ENCODE data around the gene BRAF. TPM values are rescaled to one million over a fixed set of nuclear protein-coding genes. Genes with fewer than 3 reads are reported as not detected.

The BRAF gene
- total RNA-seq, 4 donors from 2014 or later: 33.1 to 56.0 (median 44.8) TPM

- Histone ChIP-seq H3K4me1 (peaks cover 0 to 30% (median 0%) of the 10 kb centered on the region in 3 donors), H3K27ac (no peak overlapping the region), H3K27me3 (no peaks in the 10 kb centered on the region), H3K4me3 (no peak overlapping the region), H3K9me3 (no peaks in the 10 kb centered on the region), H3K36me3 (no peaks in the 10 kb centered on the region)
- no peak for ATAC-seq
- WGBS, 2 donors (ENCODE audit: low coverage in 1 of 2): 17 to 50% methylated on average over 1 of the region's 1 CpG
- no peak for TF ChIP-seq POLR2A (IDR thresholded peaks at IDR 0.05)
- TF ChIP-seq POLR2AphosphoS5 (IDR thresholded peaks at IDR 0.05): no peak
- TF ChIP-seq EP300 (IDR thresholded peaks at IDR 0.05): no peak
- TF ChIP-seq CTCF (IDR thresholded peaks at IDR 0.05): no peak
Measured at GRCh38 chr7:140899883-140900282, 24.8 kb downstream of the BRAF start.

GRCh38 chr7:140898786-140899536, 25.8 kb downstream of the BRAF start:
- Histone ChIP-seq H3K9me3 (no peaks in the 10 kb centered on the region), H3K27me3 (no peaks in the 10 kb centered on the region), H3K4me3 (no peak overlapping the region), H3K36me3 (no peaks in the 10 kb centered on the region), H3K4me1 (peaks cover 0 to 32% (median 0%) of the 10 kb centered on the region in 3 donors), H3K27ac (no peak overlapping the region)
- WGBS, 2 donors (ENCODE audit: low coverage in 1 of 2): 60 to 87% methylated on average over 2 to 3 of the region's 3 CpGs
- no peak for ATAC-seq
- TF ChIP-seq EP300 (IDR thresholded peaks at IDR 0.05) (no peak), CTCF (IDR thresholded peaks at IDR 0.05) (no peak), POLR2A (IDR thresholded peaks at IDR 0.05) (no peak), POLR2AphosphoS5 (IDR thresholded peaks at IDR 0.05) (no peak)

GRCh38 chr7:140896996-140897395, 27.7 kb downstream of the BRAF start:
- H3K27me3 ChIP-seq: no peaks in the 10 kb centered on the region
- H3K4me3 ChIP-seq: no peak overlapping the region
- no peak for ATAC-seq
- WGBS, 2 donors (ENCODE audit: low coverage in 1 of 2): 90 to 93% methylated on average over 3 of the region's 3 CpGs
- peaks cover 0 to 37% (median 0%) of the 10 kb centered on the region in 3 donors for H3K4me1 ChIP-seq
- no peaks in the 10 kb centered on the region for H3K36me3 ChIP-seq
- H3K9me3 ChIP-seq: no peaks in the 10 kb centered on the region
- no peak for TF ChIP-seq CTCF (IDR thresholded peaks at IDR 0.05)
- no peak for TF ChIP-seq POLR2A (IDR thresholded peaks at IDR 0.05)
- TF ChIP-seq EP300 (IDR thresholded peaks at IDR 0.05): no peak
- no peak for TF ChIP-seq POLR2AphosphoS5 (IDR thresholded peaks at IDR 0.05)
- H3K27ac ChIP-seq: no peak overlapping the region

- no peak overlapping the region for H3K27ac ChIP-seq
- no peaks in the 10 kb centered on the region for H3K27me3 ChIP-seq
- ATAC-seq: no peak
- peaks cover 0 to 43% (median 3%) of the 10 kb centered on the region in 3 donors for H3K4me1 ChIP-seq
- no peaks in the 10 kb centered on the region for H3K9me3 ChIP-seq
- TF ChIP-seq EP300 (IDR thresholded peaks at IDR 0.05) (no peak), POLR2AphosphoS5 (IDR thresholded peaks at IDR 0.05) (no peak), CTCF (IDR thresholded peaks at IDR 0.05) (no peak), POLR2A (IDR thresholded peaks at IDR 0.05) (no peak)
- no peak overlapping the region for H3K4me3 ChIP-seq
- H3K36me3 ChIP-seq: no peaks in the 10 kb centered on the region
- 100% methylated on average over 1 of the region's 1 CpG for WGBS, 2 donors (ENCODE audit: low coverage in 1 of 2)
Measured at GRCh38 chr7:140889645-140890044, 35.1 kb downstream of the BRAF start.

GRCh38 chr7:140889150-140889549, 35.6 kb downstream of the BRAF start:
- Histone ChIP-seq H3K27ac (no peak overlapping the region), H3K36me3 (no peaks in the 10 kb centered on the region), H3K4me1 (peaks cover 0 to 43% (median 3%) of the 10 kb centered on the region in 3 donors), H3K9me3 (no peaks in the 10 kb centered on the region), H3K27me3 (no peaks in the 10 kb centered on the region), H3K4me3 (no peak overlapping the region)
- 85 to 91% methylated on average over 1 of the region's 1 CpG for WGBS, 2 donors (ENCODE audit: low coverage in 1 of 2)
- ATAC-seq: no peak
- TF ChIP-seq CTCF (IDR thresholded peaks at IDR 0.05): no peak
- no peak for TF ChIP-seq EP300 (IDR thresholded peaks at IDR 0.05)
- no peak for TF ChIP-seq POLR2AphosphoS5 (IDR thresholded peaks at IDR 0.05)
